Measurements from ENCODE around the gene CTIF. TPM values are rescaled to one million over a fixed set of nuclear protein-coding genes. Genes with fewer than 3 reads are reported as not detected.

CTIF gene
- total RNA-seq, 1 experiment from 2014 or later = 95.8 TPM

DNA sequence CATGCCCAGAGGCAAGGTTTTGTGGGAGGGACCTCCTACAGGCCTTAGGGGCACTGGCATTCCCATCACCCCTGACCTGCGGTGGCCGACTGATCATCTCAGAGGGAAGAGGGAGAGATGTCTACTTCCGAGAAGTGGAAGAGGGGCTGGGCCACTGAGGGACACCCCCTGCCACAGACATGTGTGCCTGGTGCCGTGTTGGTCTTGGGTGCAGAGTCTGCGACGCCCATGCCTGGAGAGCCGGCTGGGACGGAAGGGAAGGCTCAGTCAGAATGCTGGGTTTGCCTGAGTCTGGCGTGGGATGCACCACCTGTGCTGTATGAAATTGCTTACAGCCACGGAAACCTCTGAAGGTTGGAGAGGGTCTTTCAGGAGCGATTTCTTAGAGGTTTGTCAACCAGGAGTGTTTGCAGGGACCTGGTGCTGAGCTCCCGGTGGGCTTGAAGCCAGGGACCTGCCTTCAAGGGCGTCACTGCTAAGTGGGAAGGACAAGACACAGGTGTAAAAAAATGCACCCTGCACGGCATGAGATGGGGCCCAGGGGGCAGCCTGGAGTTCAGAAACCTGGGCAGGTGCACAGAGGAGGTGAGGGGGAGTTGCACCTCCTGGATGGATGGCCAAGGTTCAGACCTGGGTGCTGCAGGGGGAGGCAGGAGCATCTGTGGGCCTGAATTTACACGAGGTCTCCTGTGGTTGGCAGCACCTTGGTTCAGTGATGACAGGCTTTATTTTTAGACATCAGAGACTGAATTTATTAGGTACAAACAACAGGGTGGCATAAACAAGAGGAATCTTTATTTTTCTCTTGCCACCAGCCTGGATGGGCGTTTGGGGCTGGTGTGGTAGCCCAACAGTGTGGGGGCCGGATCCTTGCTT, 100.3 kb downstream of the CTIF start:
- intact Hi-C loops (cut with micrococcal nuclease) = no loop called here
- POLR2A ChIA-PET = no interaction called here
- no peak for TF ChIP-seq CTCF (IDR thresholded peaks at IDR 0.05; ENCODE audit: unreplicated experiment)
- no peak for DNase-seq (ENCODE audit: unreplicated experiment)
- Mint-ChIP-seq H3K27ac (ENCODE audit: low read depth, unreplicated experiment) (no peak overlapping the region), H3K9me3 (ENCODE audit: unreplicated experiment) (peaks cover 8% of the 10 kb centered on the region), H3K4me3 (ENCODE audit: unreplicated experiment) (no peak overlapping the region), H3K4me1 (ENCODE audit: insufficient read depth, unreplicated experiment) (peaks cover 11% of the 10 kb centered on the region), H3K27me3 (ENCODE audit: insufficient read depth, unreplicated experiment) (no peaks in the 10 kb centered on the region), H3K36me3 (ENCODE audit: insufficient read depth, unreplicated experiment) (peaks cover 29% of the 10 kb centered on the region)
- no TSS peak for BruUV-seq (replicated peaks)
- CTCF ChIA-PET = interaction anchor here (0.7 to 2.6 kb wide), 2 partner anchors 96 to 163 kb away, joined by 3 to 12 read pairs; no protein-coding TSS in a partner anchor

DNA sequence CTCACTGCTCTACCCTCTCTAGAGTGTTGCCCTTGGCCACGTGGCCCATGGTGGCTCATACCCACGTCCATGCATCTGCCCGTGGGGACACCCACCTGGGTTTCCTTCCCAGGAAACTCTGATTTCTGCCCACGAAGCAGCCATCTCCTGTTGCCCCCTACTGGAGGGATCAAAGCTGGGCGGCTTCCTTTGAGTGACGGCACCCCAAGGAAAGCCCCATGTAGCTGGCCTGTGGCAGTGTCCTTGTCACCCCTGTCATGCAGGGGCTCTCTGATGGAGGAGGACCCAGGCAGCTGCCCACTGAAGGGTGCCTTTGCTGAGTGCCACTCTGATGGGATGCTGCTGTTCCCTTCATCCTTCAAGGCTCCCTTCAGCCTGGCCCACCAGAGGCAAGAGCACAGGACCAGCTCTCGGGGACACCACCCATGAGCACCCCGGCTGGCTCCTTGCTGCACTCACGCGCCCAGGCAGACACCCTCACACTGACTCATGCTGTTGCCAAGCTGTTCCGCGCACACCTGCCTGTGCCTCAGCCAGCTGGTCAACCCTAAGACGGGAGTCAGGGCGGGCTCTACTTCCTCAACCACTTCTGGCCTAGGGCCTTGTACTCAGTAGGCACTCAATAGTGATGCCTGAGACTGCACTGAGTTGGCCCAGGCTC, 101.1 kb downstream of the CTIF start:
- Mint-ChIP-seq H3K4me1 (ENCODE audit: insufficient read depth, unreplicated experiment) (peaks cover 11% of the 10 kb centered on the region), H3K4me3 (ENCODE audit: unreplicated experiment) (no peak overlapping the region), H3K36me3 (ENCODE audit: insufficient read depth, unreplicated experiment) (peaks cover 32% of the 10 kb centered on the region), H3K27me3 (ENCODE audit: insufficient read depth, unreplicated experiment) (no peaks in the 10 kb centered on the region), H3K9me3 (ENCODE audit: unreplicated experiment) (peaks cover 8% of the 10 kb centered on the region), H3K27ac (ENCODE audit: low read depth, unreplicated experiment) (no peak overlapping the region)
- ChIA-PET POLR2A (interaction anchor here (0.6 kb wide), 1 partner anchor 538 kb away, joined by 3 read pairs; no protein-coding TSS in a partner anchor), CTCF (interaction anchor here (0.6 to 1.3 kb wide), 4 partner anchors 35 to 175 kb away, joined by 3 to 6 read pairs (median 4); no protein-coding TSS in a partner anchor)
- DNase-seq (ENCODE audit: unreplicated experiment) = peak; percentile 13
- TF ChIP-seq CTCF (IDR thresholded peaks at IDR 0.05; ENCODE audit: unreplicated experiment) = no peak
- intact Hi-C loops (cut with micrococcal nuclease) = loop anchor here (10.0 kb wide), 1 partner anchor 415 kb away; no protein-coding TSS in a partner anchor
- no TSS peak for BruUV-seq (replicated peaks)

GRCh38 chr18:48640566-48641270, 101.9 kb downstream of the CTIF start:
- TF ChIP-seq CTCF (IDR thresholded peaks at IDR 0.05; ENCODE audit: unreplicated experiment) = no peak
- POLR2A ChIA-PET = no interaction called here

More at GRCh38 chr18:48640566-48641270, 101.9 kb downstream of the CTIF start:
- intact Hi-C loops (cut with micrococcal nuclease) = loop anchor here (10.0 kb wide), 1 partner anchor 416 kb away; no protein-coding TSS in a partner anchor
- CTCF ChIA-PET = interaction anchor here (0.6 to 1.3 kb wide), 6 partner anchors 35 to 176 kb away, joined by 3 to 6 read pairs (median 4); no protein-coding TSS in a partner anchor
- BruUV-seq (replicated peaks) = no TSS peak
- Mint-ChIP-seq H3K27me3 (ENCODE audit: insufficient read depth, unreplicated experiment) (no peaks in the 10 kb centered on the region), H3K27ac (ENCODE audit: low read depth, unreplicated experiment) (no peak overlapping the region), H3K4me1 (ENCODE audit: insufficient read depth, unreplicated experiment) (peaks cover 11% of the 10 kb centered on the region), H3K36me3 (ENCODE audit: insufficient read depth, unreplicated experiment) (peaks cover 35% of the 10 kb centered on the region), H3K9me3 (ENCODE audit: unreplicated experiment) (peaks cover 8% of the 10 kb centered on the region), H3K4me3 (ENCODE audit: unreplicated experiment) (no peak overlapping the region)
- DNase-seq (ENCODE audit: unreplicated experiment) = peak; percentile 30

Measured in MCF 10A (cell line).